ENCODE data around the gene KRTAP12-4.
"Not testable (repeated sequence)": the region's sequence is repeated elsewhere in the genome, so short reads cannot be mapped to it uniquely, and the experiment has no call there.

KRTAP12-4 gene

GRCh38 chr21:44677881-44678280 is 23.4 kb upstream of the KRTAP12-4 start:
- Histone ChIP-seq H3K27ac (ENCODE audit: low read depth, low read length) (no peak overlapping the region), H3K9ac (ENCODE audit: low read depth in 1 of 2, low read length in 2 of 2) (no peak overlapping the region), H3K4me1 (ENCODE audit: control insufficient read depth in 1 of 2, insufficient read depth in 2 of 2, low read length in 2 of 2) (no peaks in the 10 kb centered on the region), H3K4me3 (ENCODE audit: low read depth in 1 of 2, low read length in 2 of 2) (no peak overlapping the region), H3K27me3 (ENCODE audit: control insufficient read depth in 1 of 2, insufficient read depth in 2 of 2, low read length in 2 of 2) (peaks cover 0 to 3% of the 10 kb centered on the region in 2 donors), H3K9me3 (ENCODE audit: control insufficient read depth in 1 of 2, low read length in 2 of 2) (peaks cover 3 to 5% of the 10 kb centered on the region in 2 donors), H3K36me3 (ENCODE audit: control insufficient read depth in 1 of 2, insufficient read depth in 2 of 2, low read length in 2 of 2) (no peaks in the 10 kb centered on the region)

DNA sequence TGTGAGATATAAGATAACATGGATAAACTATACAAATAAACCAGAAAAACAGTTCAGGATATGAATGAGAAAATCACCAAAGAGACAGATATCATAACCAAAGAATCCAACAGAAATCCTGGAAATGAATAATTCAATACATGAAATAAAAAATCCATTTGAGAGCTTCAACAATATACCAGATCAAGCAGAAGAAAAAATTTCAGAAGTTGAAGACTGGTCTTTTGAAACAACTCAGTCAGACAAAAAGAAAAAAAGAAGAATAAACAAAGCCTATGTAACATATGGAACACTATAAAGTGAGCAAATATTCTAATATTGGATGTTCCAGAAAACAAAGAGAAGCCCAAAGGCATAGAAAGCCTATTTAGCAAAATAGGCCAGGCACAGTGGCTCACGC is 17.5 kb upstream of the KRTAP12-4 start:
- no peaks in the 10 kb centered on the region for H3K4me1 ChIP-seq (ENCODE audit: control insufficient read depth in 1 of 2, insufficient read depth in 2 of 2, low read length in 2 of 2)

DNA sequence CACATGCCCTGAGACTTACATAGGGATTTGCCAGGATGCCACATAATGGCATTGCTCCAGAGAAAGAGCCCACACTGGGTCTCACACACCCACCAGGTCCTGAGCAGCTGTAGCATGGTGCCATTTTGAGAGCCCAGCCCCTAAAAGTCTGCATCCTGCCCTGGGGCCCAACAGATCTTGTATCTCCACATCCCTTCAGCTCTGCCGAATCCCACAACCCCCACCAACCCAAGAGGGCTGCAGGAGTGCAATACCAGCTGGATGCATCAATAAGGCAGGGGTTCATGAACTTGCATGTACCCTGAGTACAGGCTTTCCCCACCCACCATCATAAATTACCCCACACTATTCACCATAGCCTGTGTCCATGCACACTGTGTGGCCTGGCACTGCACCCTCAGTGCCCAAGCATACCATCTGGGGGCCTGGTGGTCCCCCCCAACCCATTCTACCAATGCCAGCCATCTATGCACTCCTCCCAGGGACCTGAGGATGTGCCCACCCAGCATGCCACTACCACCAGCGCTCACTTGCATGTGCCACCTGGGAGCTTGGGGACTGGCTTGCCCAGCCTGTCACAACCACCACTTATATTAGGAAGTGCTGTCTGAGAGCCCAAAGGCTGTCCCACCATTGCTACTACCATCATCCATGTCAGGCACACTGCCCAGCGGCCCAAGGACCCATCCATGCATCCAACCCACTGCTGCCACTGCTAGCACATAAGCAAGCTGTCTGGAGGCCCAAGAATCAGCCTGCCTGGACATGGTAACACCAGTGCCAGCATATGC is 16.4 kb upstream of the KRTAP12-4 start:
- H3K9ac ChIP-seq (ENCODE audit: low read depth in 1 of 2, low read length in 2 of 2), result no peak overlapping the region
- H3K4me3 ChIP-seq (ENCODE audit: low read depth in 1 of 2, low read length in 2 of 2), result no peak overlapping the region
- peaks cover 0 to 3% of the 10 kb centered on the region in 2 donors for H3K27me3 ChIP-seq (ENCODE audit: control insufficient read depth in 1 of 2, insufficient read depth in 2 of 2, low read length in 2 of 2)
- no peak overlapping the region for H3K27ac ChIP-seq (ENCODE audit: low read depth, low read length)
- no peaks in the 10 kb centered on the region for H3K4me1 ChIP-seq (ENCODE audit: control insufficient read depth in 1 of 2, insufficient read depth in 2 of 2, low read length in 2 of 2)
- H3K36me3 ChIP-seq (ENCODE audit: control insufficient read depth in 1 of 2, insufficient read depth in 2 of 2, low read length in 2 of 2), result no peaks in the 10 kb centered on the region
- peaks cover 6 to 18% of the 10 kb centered on the region in 2 donors for H3K9me3 ChIP-seq (ENCODE audit: control insufficient read depth in 1 of 2, low read length in 2 of 2)

More for the DNA sequence above, 17.5 kb upstream of the KRTAP12-4 start:
- Histone ChIP-seq H3K9ac (ENCODE audit: low read depth in 1 of 2, low read length in 2 of 2) (no peak overlapping the region), H3K27me3 (ENCODE audit: control insufficient read depth in 1 of 2, insufficient read depth in 2 of 2, low read length in 2 of 2) (peaks cover 0 to 3% of the 10 kb centered on the region in 2 donors), H3K27ac (ENCODE audit: low read depth, low read length) (no peak overlapping the region), H3K4me3 (ENCODE audit: low read depth in 1 of 2, low read length in 2 of 2) (no peak overlapping the region), H3K36me3 (ENCODE audit: control insufficient read depth in 1 of 2, insufficient read depth in 2 of 2, low read length in 2 of 2) (no peaks in the 10 kb centered on the region), H3K9me3 (ENCODE audit: control insufficient read depth in 1 of 2, low read length in 2 of 2) (peaks cover 6 to 18% of the 10 kb centered on the region in 2 donors)

DNA sequence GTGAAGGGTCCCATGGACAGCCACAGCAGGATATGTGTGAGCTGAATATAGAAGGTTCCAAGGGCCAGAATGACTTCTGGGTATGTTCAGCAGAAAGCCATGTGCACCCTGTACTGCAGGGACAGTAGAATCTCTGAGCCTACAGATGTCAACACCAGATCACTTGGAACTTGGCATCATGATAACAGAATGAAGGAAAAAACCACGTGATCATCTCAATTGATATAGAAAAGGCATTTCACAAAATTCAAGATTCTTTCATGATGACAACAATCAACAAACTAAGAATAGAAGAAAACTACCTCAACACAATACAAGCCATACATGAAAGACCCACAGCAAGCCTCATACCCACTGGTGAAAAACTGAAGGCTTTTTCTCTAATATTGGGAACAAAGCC is 13.2 kb upstream of the KRTAP12-4 start:
- H3K9ac ChIP-seq (ENCODE audit: low read depth in 1 of 2, low read length in 2 of 2), result no peak overlapping the region
- no peaks in the 10 kb centered on the region for H3K4me1 ChIP-seq (ENCODE audit: control insufficient read depth in 1 of 2, insufficient read depth in 2 of 2, low read length in 2 of 2)
- peaks cover 0 to 3% of the 10 kb centered on the region in 2 donors for H3K27me3 ChIP-seq (ENCODE audit: control insufficient read depth in 1 of 2, insufficient read depth in 2 of 2, low read length in 2 of 2)
- H3K36me3 ChIP-seq (ENCODE audit: control insufficient read depth in 1 of 2, insufficient read depth in 2 of 2, low read length in 2 of 2), result no peaks in the 10 kb centered on the region
- H3K4me3 ChIP-seq (ENCODE audit: low read depth in 1 of 2, low read length in 2 of 2), result no peak overlapping the region
- H3K27ac ChIP-seq (ENCODE audit: low read depth, low read length), result no peak overlapping the region
- H3K9me3 ChIP-seq (ENCODE audit: control insufficient read depth in 1 of 2, low read length in 2 of 2), result peaks cover 1 to 11% of the 10 kb centered on the region in 2 donors

GRCh38 chr21:44666401-44667320 is 12.2 kb upstream of the KRTAP12-4 start, which contains the start of gene KRTAP12-2:
TSS of gene KRTAP12-2 (minus strand) at chr21:44666927. CDS start at chr21:44666886, 41 bp downstream.
- Histone ChIP-seq H3K9me3 (ENCODE audit: control insufficient read depth in 1 of 2, low read length in 2 of 2) (peaks cover 0 to 5% of the 10 kb centered on the region in 2 donors), H3K27me3 (ENCODE audit: control insufficient read depth in 1 of 2, insufficient read depth in 2 of 2, low read length in 2 of 2) (peaks cover 0 to 3% of the 10 kb centered on the region in 2 donors), H3K36me3 (ENCODE audit: control insufficient read depth in 1 of 2, insufficient read depth in 2 of 2, low read length in 2 of 2) (no peaks in the 10 kb centered on the region), H3K9ac (ENCODE audit: low read depth in 1 of 2, low read length in 2 of 2) (no peak within 1 kb of the TSS), H3K27ac (ENCODE audit: low read depth, low read length) (no peak within 1 kb of the TSS), H3K4me1 (ENCODE audit: control insufficient read depth in 1 of 2, insufficient read depth in 2 of 2, low read length in 2 of 2) (no peaks in the 10 kb centered on the region), H3K4me3 (ENCODE audit: low read depth in 1 of 2, low read length in 2 of 2) (no peak within 1 kb of the TSS)

DNA sequence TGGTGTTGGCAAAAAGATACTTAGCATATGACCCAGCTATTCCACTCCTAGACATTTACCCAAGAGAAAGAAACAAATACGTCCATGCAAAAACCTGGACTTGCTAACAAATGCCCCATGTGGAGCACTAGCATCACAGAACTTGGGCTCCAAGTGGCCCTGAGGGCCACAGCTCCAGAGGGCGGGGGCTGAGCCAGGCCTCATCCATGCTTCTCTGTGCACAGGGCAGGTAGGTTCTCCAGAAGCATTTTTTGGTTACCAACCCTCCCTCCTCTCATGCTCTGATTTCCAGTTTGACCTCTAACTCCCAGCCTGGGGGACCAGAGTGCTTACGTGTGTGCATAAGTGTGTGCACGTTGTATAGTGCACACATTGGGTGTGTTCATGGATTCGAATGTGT is 10.2 kb upstream of the KRTAP12-4 start:
- Histone ChIP-seq H3K27me3 (ENCODE audit: control insufficient read depth in 1 of 2, insufficient read depth in 2 of 2, low read length in 2 of 2) (peaks cover 0 to 3% of the 10 kb centered on the region in 2 donors), H3K9me3 (ENCODE audit: control insufficient read depth in 1 of 2, low read length in 2 of 2) (no peaks in the 10 kb centered on the region), H3K27ac (ENCODE audit: low read depth, low read length) (no peak overlapping the region), H3K4me3 (ENCODE audit: low read depth in 1 of 2, low read length in 2 of 2) (no peak overlapping the region), H3K36me3 (ENCODE audit: control insufficient read depth in 1 of 2, insufficient read depth in 2 of 2, low read length in 2 of 2) (no peaks in the 10 kb centered on the region), H3K4me1 (ENCODE audit: control insufficient read depth in 1 of 2, insufficient read depth in 2 of 2, low read length in 2 of 2) (no peaks in the 10 kb centered on the region), H3K9ac (ENCODE audit: low read depth in 1 of 2, low read length in 2 of 2) (no peak overlapping the region)

DNA sequence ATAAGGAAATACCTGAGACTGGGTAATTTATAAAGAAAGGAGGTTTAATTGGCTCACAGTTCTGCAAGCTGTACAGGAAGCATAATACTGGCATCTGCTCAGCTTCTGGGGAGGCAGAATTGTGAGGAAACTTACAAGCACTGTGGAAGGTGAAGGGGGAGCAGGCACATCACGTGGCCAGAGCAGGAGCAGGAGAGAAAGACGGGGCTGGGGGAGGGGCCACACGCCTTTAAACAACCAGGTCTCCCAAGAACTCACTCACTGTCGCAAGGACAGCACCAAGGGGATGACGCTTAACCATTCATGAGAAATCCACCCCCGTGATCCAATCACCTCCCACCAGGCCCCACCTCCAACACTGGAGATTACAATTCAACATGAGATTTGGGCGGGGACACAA is 7.1 kb upstream of the KRTAP12-4 start:
- H3K9me3 ChIP-seq (ENCODE audit: control insufficient read depth in 1 of 2, low read length in 2 of 2); H3K4me1 ChIP-seq (ENCODE audit: control insufficient read depth in 1 of 2, insufficient read depth in 2 of 2, low read length in 2 of 2); H3K9ac ChIP-seq (ENCODE audit: low read depth in 1 of 2, low read length in 2 of 2); H3K4me3 ChIP-seq (ENCODE audit: low read depth in 1 of 2, low read length in 2 of 2); H3K27me3 ChIP-seq (ENCODE audit: control insufficient read depth in 1 of 2, insufficient read depth in 2 of 2, low read length in 2 of 2); H3K36me3 ChIP-seq (ENCODE audit: control insufficient read depth in 1 of 2, insufficient read depth in 2 of 2, low read length in 2 of 2); H3K27ac ChIP-seq (ENCODE audit: low read depth, low read length): not testable (repeated sequence)

GRCh38 chr21:44658913-44659595 is 4.6 kb upstream of the KRTAP12-4 start:
- no peak overlapping the region for H3K27ac ChIP-seq (ENCODE audit: low read depth, low read length)

DNA sequence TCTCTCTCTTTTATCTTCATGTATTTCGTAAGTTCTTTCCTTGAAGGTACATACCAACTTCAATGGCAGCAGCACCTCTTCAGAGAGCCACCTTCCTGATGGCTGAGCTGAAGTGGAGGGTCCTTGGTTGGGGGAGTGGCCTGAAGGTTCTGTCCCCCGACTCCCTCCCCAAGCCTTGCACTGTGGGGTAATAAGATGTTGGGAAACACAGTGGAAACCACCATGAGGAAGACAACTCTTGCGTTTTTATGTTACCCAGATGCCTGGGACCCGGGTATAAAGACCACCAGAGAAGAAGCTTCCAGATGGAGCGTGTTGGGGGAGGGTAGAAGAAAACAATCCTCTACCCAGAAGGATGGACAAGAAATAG is 4.1 kb upstream of the KRTAP12-4 start:
- Histone ChIP-seq H3K4me1 (ENCODE audit: control insufficient read depth in 1 of 2, insufficient read depth in 2 of 2, low read length in 2 of 2) (peaks cover 0 to 4% of the 10 kb centered on the region in 2 donors), H3K27me3 (ENCODE audit: control insufficient read depth in 1 of 2, insufficient read depth in 2 of 2, low read length in 2 of 2) (no peaks in the 10 kb centered on the region), H3K36me3 (ENCODE audit: control insufficient read depth in 1 of 2, insufficient read depth in 2 of 2, low read length in 2 of 2) (no peaks in the 10 kb centered on the region), H3K27ac (ENCODE audit: low read depth, low read length) (no peak overlapping the region), H3K9me3 (ENCODE audit: control insufficient read depth in 1 of 2, low read length in 2 of 2) (no peaks in the 10 kb centered on the region), H3K4me3 (ENCODE audit: low read depth in 1 of 2, low read length in 2 of 2) (no peak overlapping the region), H3K9ac (ENCODE audit: low read depth in 1 of 2, low read length in 2 of 2) (no peak overlapping the region)

More at GRCh38 chr21:44658913-44659595, 4.6 kb upstream of the KRTAP12-4 start:
- Histone ChIP-seq H3K27me3 (ENCODE audit: control insufficient read depth in 1 of 2, insufficient read depth in 2 of 2, low read length in 2 of 2) (no peaks in the 10 kb centered on the region), H3K9ac (ENCODE audit: low read depth in 1 of 2, low read length in 2 of 2) (no peak overlapping the region), H3K4me1 (ENCODE audit: control insufficient read depth in 1 of 2, insufficient read depth in 2 of 2, low read length in 2 of 2) (peaks cover 0 to 4% of the 10 kb centered on the region in 2 donors), H3K9me3 (ENCODE audit: control insufficient read depth in 1 of 2, low read length in 2 of 2) (no peaks in the 10 kb centered on the region), H3K4me3 (ENCODE audit: low read depth in 1 of 2, low read length in 2 of 2) (no peak overlapping the region), H3K36me3 (ENCODE audit: control insufficient read depth in 1 of 2, insufficient read depth in 2 of 2, low read length in 2 of 2) (no peaks in the 10 kb centered on the region)
